Astrocyte of the spinal cord (primary cell): ENCODE measurements around the gene SCML1.

Source experiments
- DNase-seq: peaks from one replicate; pipeline ENCODE4 v3.0.0; 2011; ENCODE audit warnings: low read depth, low spot score
- H3K4me3 ChIP-seq: 2 replicates; pipeline ENCODE4 v1.5.1; 2011; ENCODE audit warnings: low read depth, mild to moderate bottlenecking, low read length, moderate library complexity
- CTCF ChIP-seq: IDR thresholded peaks from 2 replicates; pipeline ENCODE4 v1.5.1; 2012; ENCODE audit warnings: low read depth, mild to moderate bottlenecking, low read length, inconsistent platforms
- in situ Hi-C: cut with HindIII; loops from 2 replicates; pipeline ENCODE4 v1.10.0; 2017; ENCODE audit warnings: low sequenced_read_pairs

The SCML1 gene

GRCh38 chrX:17788439-17788838 lies 51.1 kb downstream of the SCML1 start:
- H3K4me3 ChIP-seq, result no peak overlapping the region
- peak; percentile 32 for DNase-seq
- peak; percentile 78 for TF ChIP-seq CTCF
- in situ Hi-C loops, result no loop called here

DNA sequence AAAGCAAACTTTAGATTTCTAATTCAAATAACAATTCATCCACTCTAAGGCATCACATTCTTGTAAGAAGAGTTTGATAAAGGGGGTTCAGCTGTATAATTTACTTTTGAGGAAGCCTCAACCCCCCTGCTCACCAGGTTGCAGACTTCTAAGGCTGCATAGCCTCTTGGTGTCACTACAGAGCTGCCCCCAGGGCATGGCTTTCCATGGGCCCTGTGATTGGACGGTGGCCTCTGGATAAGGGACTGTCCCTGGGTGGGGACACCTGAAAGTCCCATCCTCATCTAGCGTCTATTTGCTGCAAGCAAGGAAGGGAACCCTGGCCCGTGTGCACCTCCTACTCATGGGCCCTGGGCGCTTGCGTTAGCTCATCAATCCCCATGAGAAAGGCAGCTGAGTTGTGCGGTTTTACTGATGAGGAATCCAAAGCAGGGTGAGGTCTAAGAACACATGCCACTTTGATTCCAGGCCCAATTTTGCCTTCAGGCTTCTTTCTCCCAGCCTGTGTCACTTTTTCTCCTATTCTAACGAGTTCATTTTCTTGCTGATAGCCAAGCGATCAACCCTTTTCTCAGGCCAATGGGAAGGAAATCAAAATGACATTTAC lies 51.8 kb downstream of the SCML1 start:
- DNase-seq, result no peak
- in situ Hi-C loops, result no loop called here
- no peak for TF ChIP-seq CTCF
- no peak overlapping the region for H3K4me3 ChIP-seq

- TF ChIP-seq CTCF, result no peak
Observed at GRCh38 chrX:17792826-17793225, 55.5 kb downstream of the SCML1 start.

DNA sequence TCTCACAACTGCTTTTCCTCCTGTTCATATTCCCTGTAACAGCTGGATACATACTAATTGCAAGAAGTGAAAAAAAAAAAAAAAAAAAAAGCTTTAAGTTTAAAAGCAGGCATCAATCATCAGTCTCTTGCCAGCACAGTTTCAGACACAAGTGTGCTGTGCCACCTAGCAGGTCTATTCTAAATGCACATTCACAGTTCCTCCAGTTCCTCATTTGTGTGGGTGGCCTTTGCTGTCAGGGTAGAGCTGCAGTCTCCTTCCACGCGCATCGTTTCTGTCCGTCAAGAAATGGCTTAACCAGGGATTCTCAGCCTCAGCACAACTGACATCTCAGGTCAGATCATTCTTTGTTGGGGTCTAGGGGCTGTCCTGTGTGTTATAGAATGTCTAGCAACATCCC lies 61.6 kb downstream of the SCML1 start:
- H3K4me3 ChIP-seq, result no peak overlapping the region
- in situ Hi-C loops, result no loop called here
- TF ChIP-seq CTCF, result no peak
- no peak for DNase-seq

More at GRCh38 chrX:17792826-17793225, 55.5 kb downstream of the SCML1 start:
- H3K4me3 ChIP-seq, result no peak overlapping the region
- in situ Hi-C loops, result no loop called here
- no peak for DNase-seq

DNA sequence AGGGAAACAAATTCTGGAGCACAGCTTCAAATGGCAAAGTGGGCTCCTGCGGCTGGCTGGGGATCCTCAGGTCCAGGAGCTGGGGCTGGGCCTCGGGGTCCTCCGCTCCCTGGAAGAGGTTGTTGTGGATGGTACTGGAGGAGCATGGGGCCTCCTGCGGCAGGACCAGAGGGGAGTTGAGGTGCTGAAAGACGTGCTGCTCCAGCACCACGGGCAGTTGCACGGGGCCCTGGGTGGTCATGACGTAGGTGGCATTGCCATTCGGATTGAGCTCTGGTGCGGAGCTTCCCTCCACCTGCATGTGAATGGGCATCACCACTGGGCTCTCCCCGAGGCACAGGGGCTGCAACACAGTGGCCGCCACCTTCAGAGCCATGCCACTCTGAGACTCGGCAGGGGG lies 64.1 kb downstream of the SCML1 start:
- no peak for TF ChIP-seq CTCF
- DNase-seq, result no peak
- no peak overlapping the region for H3K4me3 ChIP-seq
- in situ Hi-C loops, result no loop called here

DNA sequence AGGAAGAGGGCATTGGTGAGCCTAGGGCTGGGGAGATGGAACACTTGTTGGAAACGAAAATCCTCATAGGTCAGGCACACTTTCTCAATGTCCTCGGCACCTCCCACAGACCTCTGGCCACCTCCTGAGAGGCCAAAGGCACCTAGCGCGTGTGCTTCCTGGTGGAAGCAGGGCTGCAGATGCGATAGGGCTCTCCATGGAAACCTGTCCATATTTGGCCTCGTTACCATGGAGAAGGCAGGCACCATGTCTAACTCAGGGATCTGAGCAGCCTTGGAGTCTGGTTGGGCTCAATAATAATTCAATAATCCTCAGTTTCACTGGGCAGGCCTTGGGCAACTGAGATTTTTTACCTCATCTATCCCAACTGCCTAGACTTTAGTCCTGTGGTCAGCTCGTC lies 65.5 kb downstream of the SCML1 start:
- in situ Hi-C loops, result no loop called here
- no peak for TF ChIP-seq CTCF
- no peak for DNase-seq
- no peak overlapping the region for H3K4me3 ChIP-seq

- H3K4me3 ChIP-seq, result no peak overlapping the region
- no peak for DNase-seq
- TF ChIP-seq CTCF, result no peak
- in situ Hi-C loops, result no loop called here
Observed at GRCh38 chrX:17803449-17803848, 66.2 kb downstream of the SCML1 start.
